Endothelial cell of umbilical vein (primary cell): ENCODE measurements around the gene COL19A1. TPM values are rescaled to one million over a fixed set of nuclear protein-coding genes. Genes with fewer than 3 reads are reported as not detected.

ENCODE experiments used
- BruUV-seq: library from RNA; stranded (reverse); fragments of 400-500 nt; replicated peaks from 2 replicates; lab custom pipeline; 2021; lab: Mats Ljungman, UMichigan
- CTCF ChIA-PET: fragments of 300-600, 350-600 bp; sonication (Branson Sonifier 250); formaldehyde crosslinking; loops from one replicate; lab custom pipeline; 2021; ENCODE audit warnings: antibody characterized with exemption, inconsistent platforms; lab: Charles Lee
- POLR2A ChIA-PET: fragments of 300-600, 350-600 bp; sonication (Branson Sonifier 250); formaldehyde crosslinking; loops from one replicate; lab custom pipeline; 2021; ENCODE audit warnings: antibody characterized with exemption, inconsistent platforms; lab: Charles Lee
- DNase-seq: peaks from one replicate; pipeline ENCODE4 v3.0.0-alpha.2; 2011; ENCODE audit warnings: low read depth, low spot score
- FAIRE-seq: peaks from 2 replicates; lab custom pipeline; 2011; peaks lifted over from hg19 to GRCh38; lab: Jason Lieb, UNC
- H2AFZ ChIP-seq: 2 replicates; pipeline ENCODE4 v1.6.0; 2012; ENCODE audit warnings: low read depth, low read length, control low read depth, inconsistent platforms
- H3K27ac ChIP-seq: 2 replicates; pipeline ENCODE4 v1.5.1; 2011; ENCODE audit warnings: low read depth, mild to moderate bottlenecking, control low read depth, low read length, moderate library complexity; ENCODE audit not compliant: insufficient read depth
- H3K27me3 ChIP-seq, 2 experiments: 2 replicates each; pipeline versions ENCODE4 v1.6.0 to v1.6.1; 2011; ENCODE audit warnings: low read length in 2 of 2, mixed read lengths in 1 of 2; ENCODE audit not compliant: control insufficient read depth in 2 of 2, insufficient read depth in 2 of 2
- H3K36me3 ChIP-seq, 2 experiments: 2 replicates in 1 of 2; 3 replicates in 1 of 2; pipeline ENCODE4 v1.5.1; 2011; ENCODE audit warnings: low read length in 2 of 2, mild to moderate bottlenecking in 1 of 2, moderate library complexity in 1 of 2; ENCODE audit not compliant: control insufficient read depth in 2 of 2, insufficient read depth in 2 of 2; ENCODE audit errors: extremely low read depth in 1 of 2
- H3K4me1 ChIP-seq: 3 replicates; pipeline ENCODE4 v1.5.1; 2011; ENCODE audit warnings: mild to moderate bottlenecking, low read length; ENCODE audit not compliant: control insufficient read depth, insufficient read depth; ENCODE audit errors: extremely low read depth
- H3K4me2 ChIP-seq: 2 replicates; pipeline ENCODE4 v1.6.1; 2011; ENCODE audit warnings: low read length, control low read depth, mixed read lengths; ENCODE audit not compliant: insufficient read depth
- H3K4me3 ChIP-seq, 3 experiments: fragments of 200-600 bp in 1 of 3; sonication (generic), shearing (Covaris generic) in 1 of 3; replicated peaks in 1 of 3; 2 replicates each; pipeline ENCODE4 v1.5.1; 2011 to 2016; ENCODE audit warnings: control low read depth in 3 of 3, low read length in 3 of 3, mild to moderate bottlenecking in 2 of 3, inconsistent platforms in 1 of 3, low read depth in 1 of 3, moderate library complexity in 1 of 3; ENCODE audit not compliant: insufficient read depth in 1 of 3
- H3K79me2 ChIP-seq: 2 replicates; pipeline ENCODE4 v1.6.0; 2012; ENCODE audit warnings: low read length, inconsistent platforms; ENCODE audit not compliant: control insufficient read depth, insufficient read depth
- H3K9ac ChIP-seq: replicated peaks from 2 replicates; pipeline ENCODE3; 2011; ENCODE audit warnings: low read length, control low read depth; ENCODE audit not compliant: insufficient read depth; ENCODE audit errors: extremely low read depth
- H3K9me1 ChIP-seq: replicated peaks from 3 replicates; pipeline ENCODE4 v1.6.0; 2011; ENCODE audit warnings: mild to moderate bottlenecking, low read length; ENCODE audit not compliant: control insufficient read depth, insufficient read depth; ENCODE audit errors: extremely low read depth
- H3K9me3 ChIP-seq: replicated peaks from 2 replicates; pipeline ENCODE4 v1.5.1; 2012; ENCODE audit warnings: low read length, inconsistent platforms; ENCODE audit not compliant: control insufficient read depth, insufficient read depth
- H4K20me1 ChIP-seq: replicated peaks from 2 replicates; pipeline ENCODE3; 2011; ENCODE audit warnings: mild to moderate bottlenecking, low read length; ENCODE audit not compliant: control insufficient read depth, insufficient read depth; ENCODE audit errors: extremely low read depth
- EZH2 ChIP-seq: IDR thresholded peaks from 2 replicates; pipeline ENCODE4 v1.6.1; 2012; ENCODE audit warnings: borderline replicate concordance, low read depth, mild to moderate bottlenecking, moderate library complexity, low read length, inconsistent platforms; ENCODE audit not compliant: severe bottlenecking
- FOS ChIP-seq: IDR thresholded peaks from 2 replicates; pipeline ENCODE4 v1.6.1; 2011; ENCODE audit warnings: mild to moderate bottlenecking, low read length, moderate library complexity, borderline replicate concordance; ENCODE audit not compliant: insufficient read depth
- GATA2 ChIP-seq: IDR thresholded peaks from 2 replicates; pipeline ENCODE4 v1.7.0; 2011; ENCODE audit warnings: low read depth, mild to moderate bottlenecking, moderate library complexity, mixed read lengths, low read length; ENCODE audit not compliant: insufficient read length, insufficient read depth
- JUN ChIP-seq: IDR thresholded peaks from 2 replicates; pipeline ENCODE4 v1.6.1; 2011; ENCODE audit warnings: borderline replicate concordance, low read depth; ENCODE audit not compliant: insufficient read length, insufficient read depth
- MYC ChIP-seq: IDR thresholded peaks from one replicate; pipeline ENCODE4 v1.6.1; 2011; ENCODE audit warnings: mild to moderate bottlenecking, low read depth, low read length
- POLR2A ChIP-seq: IDR thresholded peaks from 2 replicates; pipeline ENCODE4 v1.6.1; 2012; ENCODE audit warnings: low read depth, mild to moderate bottlenecking, control low read depth, low read length
- POLR2AphosphoS5 ChIP-seq: IDR thresholded peaks from 2 replicates; pipeline ENCODE4 v1.6.1; 2012; ENCODE audit warnings: low read depth, mild to moderate bottlenecking, control low read depth, low read length, moderate library complexity; ENCODE audit not compliant: insufficient read depth
- dilution Hi-C: fragments of 300-500 bp; cut with MboI; formaldehyde crosslinking; loops from one replicate; pipeline ENCODE4 v1.15.0; 2019; ENCODE audit warnings: low sequenced_read_pairs; ENCODE audit not compliant: extremely low pct_ligation_motif_present
- intact Hi-C: fragments of 100-400 bp; cut with micrococcal nuclease; formaldehyde crosslinking; loops from one replicate; pipeline ENCODE4 v1.10.0; 2022
- polyA plus RNA-seq, 4 experiments: library from polyadenylated mRNA; depleted of rRNA in 3 of 4; stranded (reverse) in 3 of 4; unstranded in 1 of 4; fragments of >200 nt; gene quantifications; 2 replicates each; pipeline versions ENCODE4 v1.2.1 to v1.2.3, GENCODE V29; 2011 to 2012; ENCODE audit warnings: missing spikeins in 1 of 4
- total RNA-seq: library from RNA; stranded (reverse); gene quantifications from 2 replicates; pipeline ENCODE4 v1.2.3, GENCODE V29; 2021
- TF ChIP-seq, protein P1 (sequence below): IDR thresholded peaks from 2 replicates; pipeline ENCODE4 v1.6.1; 2011; ENCODE audit not compliant: insufficient read depth, insufficient read length
- TF ChIP-seq, protein P2 (sequence below), 2 donors: IDR thresholded peaks; 1 replicate in 1 of 2; 2 replicates in 1 of 2; pipeline ENCODE4 v1.5.1; 2011; ENCODE audit warnings: low read length in 2 of 2, mild to moderate bottlenecking in 2 of 2, moderate library complexity in 2 of 2, control low read depth in 1 of 2, inconsistent platforms in 1 of 2, low read depth in 1 of 2; ENCODE audit not compliant: insufficient read depth in 1 of 2; ENCODE audit errors: extremely low read depth in 1 of 2

The COL19A1 gene
- total and polyA plus RNA-seq, 2 donors (not counting 3 experiments of a cell fraction or from before 2014, with no cell fraction given): not detected

DNA sequence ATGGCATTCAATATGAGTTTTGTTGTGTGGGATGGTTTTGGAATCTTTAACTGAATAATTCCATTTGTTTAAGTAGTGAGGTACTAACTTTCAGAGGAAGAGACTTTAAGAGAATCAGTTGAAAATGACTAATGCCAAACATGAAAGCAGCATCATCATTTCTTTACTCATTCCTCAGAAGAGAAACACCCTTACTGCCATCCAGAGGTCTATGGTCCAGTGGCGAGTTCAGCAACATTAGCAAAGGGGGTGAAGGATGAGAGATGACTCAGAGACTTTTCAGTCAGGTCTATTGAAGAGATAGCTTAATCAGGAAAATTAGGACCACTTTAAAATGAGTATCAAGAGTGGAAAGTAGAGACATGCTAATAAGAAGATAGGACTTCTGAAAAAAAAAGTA lies 118.8 kb downstream of the COL19A1 start:
- Histone ChIP-seq H3K27me3 (no peaks in the 10 kb centered on the region), H3K4me1 (no peaks in the 10 kb centered on the region), H4K20me1 (no peaks in the 10 kb centered on the region), H3K4me3 (no peak overlapping the region), H3K9me3 (no peaks in the 10 kb centered on the region), H2AFZ (no peak overlapping the region), H3K27ac (no peak overlapping the region), H3K9me1 (no peaks in the 10 kb centered on the region), H3K79me2 (no peaks in the 10 kb centered on the region), H3K9ac (no peak overlapping the region), H3K4me2 (no peak overlapping the region), H3K36me3 (no peaks in the 10 kb centered on the region)
- DNase-seq (no peak), FAIRE-seq (no peak)
- no TSS peak for BruUV-seq
- TF ChIP-seq MYC (no peak), GATA2 (no peak), JUN (no peak), EZH2 (no peak), FOS (no peak), POLR2AphosphoS5 (no peak), POLR2A (no peak)
- TF ChIP-seq, protein P1, sequence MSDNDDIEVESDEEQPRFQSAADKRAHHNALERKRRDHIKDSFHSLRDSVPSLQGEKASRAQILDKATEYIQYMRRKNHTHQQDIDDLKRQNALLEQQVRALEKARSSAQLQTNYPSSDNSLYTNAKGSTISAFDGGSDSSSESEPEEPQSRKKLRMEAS: no peak
- TF ChIP-seq, protein P2, sequence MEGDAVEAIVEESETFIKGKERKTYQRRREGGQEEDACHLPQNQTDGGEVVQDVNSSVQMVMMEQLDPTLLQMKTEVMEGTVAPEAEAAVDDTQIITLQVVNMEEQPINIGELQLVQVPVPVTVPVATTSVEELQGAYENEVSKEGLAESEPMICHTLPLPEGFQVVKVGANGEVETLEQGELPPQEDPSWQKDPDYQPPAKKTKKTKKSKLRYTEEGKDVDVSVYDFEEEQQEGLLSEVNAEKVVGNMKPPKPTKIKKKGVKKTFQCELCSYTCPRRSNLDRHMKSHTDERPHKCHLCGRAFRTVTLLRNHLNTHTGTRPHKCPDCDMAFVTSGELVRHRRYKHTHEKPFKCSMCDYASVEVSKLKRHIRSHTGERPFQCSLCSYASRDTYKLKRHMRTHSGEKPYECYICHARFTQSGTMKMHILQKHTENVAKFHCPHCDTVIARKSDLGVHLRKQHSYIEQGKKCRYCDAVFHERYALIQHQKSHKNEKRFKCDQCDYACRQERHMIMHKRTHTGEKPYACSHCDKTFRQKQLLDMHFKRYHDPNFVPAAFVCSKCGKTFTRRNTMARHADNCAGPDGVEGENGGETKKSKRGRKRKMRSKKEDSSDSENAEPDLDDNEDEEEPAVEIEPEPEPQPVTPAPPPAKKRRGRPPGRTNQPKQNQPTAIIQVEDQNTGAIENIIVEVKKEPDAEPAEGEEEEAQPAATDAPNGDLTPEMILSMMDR (IDR thresholded peaks at IDR 0.05; ENCODE audit: extremely low read depth in 1 of 2, insufficient read depth in 1 of 2, low read depth in 1 of 2, low read length in 2 of 2): no peak
- ChIA-PET POLR2A (no interaction called here), CTCF (interaction anchor here (1.4 kb wide), 1 partner anchor 12 kb away, joined by 3 read pairs; no protein-coding TSS in a partner anchor)
- dilution Hi-C loops: no loop called here
- intact Hi-C loops: no loop called here
